Uterus (tissue), 4 donors: ENCODE measurements around the gene KIF5A. TPM values are rescaled to one million over a fixed set of nuclear protein-coding genes. Genes with fewer than 3 reads are reported as not detected.

Experiments
- DNase-seq, 2 donors: peaks; one replicate each; pipeline ENCODE4 v3.0.0-alpha.2; 2019 to 2020
- H3K27ac ChIP-seq, 2 donors: fragments of 200-600 bp; sonication (generic); 1 replicate in 1 of 2; 2 replicates in 1 of 2; pipeline ENCODE4 v1.5.1; 2016 to 2018
- H3K27me3 ChIP-seq, 2 donors: fragments of 200-600 bp; sonication (generic); one replicate each; pipeline ENCODE4 v1.5.1; 2018 to 2019; ENCODE audit warnings: control low read depth in 1 of 2
- H3K36me3 ChIP-seq, 2 donors: fragments of 200-600 bp; sonication (generic); one replicate each; pipeline ENCODE4 v1.5.1; 2019; ENCODE audit warnings: control low read depth in 1 of 2
- H3K4me1 ChIP-seq, 2 donors: fragments of 200-600 bp; sonication (generic); one replicate each; pipeline ENCODE4 v1.5.1; 2018 to 2019; ENCODE audit warnings: control low read depth in 1 of 2
- H3K4me3 ChIP-seq, 2 donors: fragments of 200-600 bp; sonication (generic); 1 replicate in 1 of 2; 2 replicates in 1 of 2; pipeline ENCODE4 v1.5.1; 2018 to 2019; ENCODE audit warnings: mild to moderate bottlenecking in 1 of 2
- H3K9me3 ChIP-seq, 2 donors: fragments of 200-600 bp; sonication (generic); one replicate each; pipeline ENCODE4 v1.5.1; 2019; ENCODE audit warnings: control low read depth in 1 of 2
- POLR2A ChIP-seq, 2 donors: fragments of 450-650 bp; IDR thresholded peaks; one replicate each; pipeline ENCODE4 v1.6.1; 2016; ENCODE audit warnings: antibody characterized with exemption in 2 of 2, mild to moderate bottlenecking in 1 of 2, moderate library complexity in 1 of 2
- intact Hi-C: fragments of 100-400 bp; cut with DNase I; formaldehyde crosslinking; loops from one replicate; pipeline ENCODE4 v1.15.1; 2023; ENCODE audit warnings: low total_unique reads
- total RNA-seq, 4 donors: library from RNA; depleted of rRNA in 3 of 4; stranded (reverse); fragments of >200 nt in 3 of 4; gene quantifications; one replicate each; pipeline versions ENCODE4 v1.1.0 to v1.2.4, GENCODE V29; 2014 to 2023
- TF ChIP-seq, protein P1 (sequence below), 4 experiments: fragments of 200-600 bp in 2 of 4; fragments of 450-650 bp in 2 of 4; sonication (generic) in 2 of 4; IDR thresholded peaks; one replicate each; pipeline ENCODE4 v1.5.1; 2016 to 2019; ENCODE audit warnings: antibody characterized with exemption in 4 of 4, mild to moderate bottlenecking in 2 of 4, moderate library complexity in 1 of 4
- donor health status: DM: yes; HTN: yes; CAD: no.

KIF5A gene
- total RNA-seq, 4 donors from 2014 or later = 0.59 to 5.1 (median 1.9) TPM

GRCh38 chr12:57609781-57610553 lies 60.1 kb downstream of the KIF5A start:
- Histone ChIP-seq H3K27ac (peak overlapping the region; percentile 93 to 94), H3K36me3 (no peaks in the 10 kb centered on the region), H3K9me3 (no peaks in the 10 kb centered on the region), H3K4me3 (peak overlapping the region; percentile 70 to 81), H3K4me1 (no peaks in the 10 kb centered on the region), H3K27me3 (no peaks in the 10 kb centered on the region)
- intact Hi-C loops = no loop called here
- peak; percentile 61 to 69 for DNase-seq
- TF ChIP-seq, protein P1, sequence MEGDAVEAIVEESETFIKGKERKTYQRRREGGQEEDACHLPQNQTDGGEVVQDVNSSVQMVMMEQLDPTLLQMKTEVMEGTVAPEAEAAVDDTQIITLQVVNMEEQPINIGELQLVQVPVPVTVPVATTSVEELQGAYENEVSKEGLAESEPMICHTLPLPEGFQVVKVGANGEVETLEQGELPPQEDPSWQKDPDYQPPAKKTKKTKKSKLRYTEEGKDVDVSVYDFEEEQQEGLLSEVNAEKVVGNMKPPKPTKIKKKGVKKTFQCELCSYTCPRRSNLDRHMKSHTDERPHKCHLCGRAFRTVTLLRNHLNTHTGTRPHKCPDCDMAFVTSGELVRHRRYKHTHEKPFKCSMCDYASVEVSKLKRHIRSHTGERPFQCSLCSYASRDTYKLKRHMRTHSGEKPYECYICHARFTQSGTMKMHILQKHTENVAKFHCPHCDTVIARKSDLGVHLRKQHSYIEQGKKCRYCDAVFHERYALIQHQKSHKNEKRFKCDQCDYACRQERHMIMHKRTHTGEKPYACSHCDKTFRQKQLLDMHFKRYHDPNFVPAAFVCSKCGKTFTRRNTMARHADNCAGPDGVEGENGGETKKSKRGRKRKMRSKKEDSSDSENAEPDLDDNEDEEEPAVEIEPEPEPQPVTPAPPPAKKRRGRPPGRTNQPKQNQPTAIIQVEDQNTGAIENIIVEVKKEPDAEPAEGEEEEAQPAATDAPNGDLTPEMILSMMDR (IDR thresholded peaks at IDR 0.05) = no peak
- no peak for TF ChIP-seq POLR2A (IDR thresholded peaks at IDR 0.05)

- intact Hi-C loops = no loop called here
- peak; percentile 78 to 79 for DNase-seq
Observed at GRCh38 chr12:57610554-57611107, 60.8 kb downstream of the KIF5A start.

GRCh38 chr12:57611108-57611826 lies 61.4 kb downstream of the KIF5A start, which contains the start of gene ARHGEF25:
Gene ARHGEF25 (plus strand): TSS chr12:57611435. CDS start chr12:57611895, 460 bp downstream.
- peak within 1 kb of the TSS; percentile 70 to 81 for H3K4me3 ChIP-seq
- peak; percentile 86 to 88 for DNase-seq
- H3K36me3 ChIP-seq = no peaks in the 10 kb centered on the region
- no peaks in the 10 kb centered on the region for H3K4me1 ChIP-seq
- intact Hi-C loops = no loop called here
- peak; percentile 57 to 80 for TF ChIP-seq POLR2A (IDR thresholded peaks at IDR 0.05)
- TF ChIP-seq, protein P1 (IDR thresholded peaks at IDR 0.05) = no peak
- H3K27me3 ChIP-seq = no peaks in the 10 kb centered on the region
- H3K9me3 ChIP-seq = no peaks in the 10 kb centered on the region
- peak within 1 kb of the TSS; percentile 93 to 94 for H3K27ac ChIP-seq

More at GRCh38 chr12:57610554-57611107, 60.8 kb downstream of the KIF5A start:
- no peaks in the 10 kb centered on the region for H3K9me3 ChIP-seq
- no peaks in the 10 kb centered on the region for H3K27me3 ChIP-seq
- no peak for TF ChIP-seq POLR2A (IDR thresholded peaks at IDR 0.05)
- TF ChIP-seq, protein P1 (IDR thresholded peaks at IDR 0.05) = no peak
- peak overlapping the region; percentile 93 to 94 for H3K27ac ChIP-seq
- no peaks in the 10 kb centered on the region for H3K36me3 ChIP-seq
- H3K4me3 ChIP-seq = peak overlapping the region; percentile 70 to 81
- H3K4me1 ChIP-seq = no peaks in the 10 kb centered on the region

DNA sequence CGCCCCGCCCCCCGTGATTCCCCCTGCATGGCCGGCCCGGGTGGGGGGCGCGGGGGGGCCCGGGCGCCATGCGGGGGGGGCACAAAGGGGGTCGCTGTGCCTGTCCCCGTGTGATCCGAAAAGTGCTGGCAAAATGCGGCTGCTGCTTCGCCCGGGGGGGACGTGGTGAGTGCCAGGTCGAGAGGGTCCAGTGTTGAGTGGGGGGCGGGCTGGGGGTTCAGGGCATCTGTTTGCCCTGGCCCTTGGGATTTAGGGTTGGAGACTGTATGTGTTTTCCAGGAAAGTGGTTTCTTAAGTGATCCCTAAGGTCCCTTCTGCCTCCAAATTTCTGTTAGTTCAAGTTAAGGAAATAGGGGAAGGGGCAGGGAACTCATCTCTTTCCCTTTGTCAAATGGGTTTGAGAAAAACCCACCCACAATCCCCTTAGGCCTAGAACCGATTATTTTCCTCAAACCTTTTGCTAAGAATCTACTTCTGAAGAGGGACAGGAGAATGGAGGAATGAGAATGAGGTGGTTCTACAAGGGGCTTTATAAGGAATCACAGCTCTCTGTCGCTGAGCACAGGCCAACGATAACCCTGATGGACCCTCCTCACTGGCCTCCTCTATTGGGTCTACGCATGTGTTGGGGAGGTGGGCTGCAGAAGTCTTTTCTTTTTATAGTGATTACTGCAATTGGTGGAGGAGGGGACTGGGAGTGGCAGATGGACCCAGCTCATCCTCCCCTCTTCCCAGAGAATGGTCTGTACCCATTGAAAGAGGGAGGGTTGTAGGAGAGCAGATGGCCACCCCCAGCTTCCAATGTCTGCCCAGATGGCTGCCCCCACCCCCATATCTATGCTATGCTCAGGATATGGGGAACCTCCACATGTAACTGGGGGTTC lies 62.2 kb downstream of the KIF5A start:
- intact Hi-C loops = no loop called here
- peak in 1 of 2 donors; percentile 30 for DNase-seq
- no peaks in the 10 kb centered on the region for H3K27me3 ChIP-seq
- H3K36me3 ChIP-seq = no peaks in the 10 kb centered on the region
- peak overlapping the region; percentile 93 to 94 for H3K27ac ChIP-seq
- no peak for TF ChIP-seq POLR2A (IDR thresholded peaks at IDR 0.05)
- TF ChIP-seq, protein P1 (IDR thresholded peaks at IDR 0.05) = no peak
- H3K9me3 ChIP-seq = no peaks in the 10 kb centered on the region
- H3K4me3 ChIP-seq = peak overlapping the region; percentile 70 to 81
- H3K4me1 ChIP-seq = no peaks in the 10 kb centered on the region
